IMR-90 (cell line): ENCODE measurements around the gene CAMK4. TPM values are rescaled to one million over a fixed set of nuclear protein-coding genes. Genes with fewer than 3 reads are reported as not detected.

ENCODE experiments used
- ATAC-seq: fragments of 200-7000 bp; cut with Tn5 transposase; 2 replicates; pipeline ENCODE4 v1.9.1; 2020; ENCODE audit warnings: low read depth, mild to moderate bottlenecking, moderate library complexity
- BruUV-seq: library from RNA; stranded (reverse); fragments of 400-500 nt; replicated peaks from 2 replicates; lab custom pipeline; 2021; lab: Mats Ljungman, UMichigan
- CTCF ChIA-PET: fragments of 300-600 bp; formaldehyde crosslinking; extraction: SDS; loops from one replicate; lab custom pipeline; 2021; ENCODE audit warnings: antibody characterized with exemption; lab: Yijun Ruan, JAX
- POLR2A ChIA-PET: fragments of 300-600 bp; sonication (Branson Sonifier 250); formaldehyde crosslinking; loops from one replicate; lab custom pipeline; 2022; ENCODE audit warnings: antibody characterized with exemption; ENCODE audit not compliant: unreplicated experiment; lab: Charles Lee
- DNase-seq: peaks from one replicate; pipeline ENCODE4 v3.0.0; 2013
- H2AFZ ChIP-seq: replicated peaks from 2 replicates; pipeline ENCODE3; 2013; ENCODE audit warnings: low read length, mild to moderate bottlenecking; ENCODE audit not compliant: poor library complexity
- H2AK5ac ChIP-seq: 2 replicates; pipeline ENCODE4 v1.6.1; 2013; ENCODE audit warnings: low read depth, low read length, inconsistent platforms
- H2AK9ac ChIP-seq: replicated peaks from 2 replicates; pipeline ENCODE3; 2013; ENCODE audit warnings: mild to moderate bottlenecking, low read depth, low read length, moderate library complexity; ENCODE audit not compliant: poor library complexity
- H2BK120ac ChIP-seq: 2 replicates; pipeline ENCODE4 v1.6.1; 2013; ENCODE audit warnings: low read depth, low read length, inconsistent platforms
- H2BK15ac ChIP-seq: 3 replicates; pipeline ENCODE4 v1.6.1; 2013; ENCODE audit warnings: low read depth, low read length, inconsistent platforms
- H2BK20ac ChIP-seq: 2 replicates; pipeline ENCODE4 v1.6.1; 2013; ENCODE audit warnings: low read depth, mild to moderate bottlenecking, inconsistent platforms, low read length, moderate library complexity
- H2BK5ac ChIP-seq: 2 replicates; pipeline ENCODE4 v1.6.1; 2013; ENCODE audit warnings: mild to moderate bottlenecking, low read depth, low read length, inconsistent platforms; ENCODE audit not compliant: poor library complexity, severe bottlenecking
- H3K14ac ChIP-seq: replicated peaks from 2 replicates; pipeline ENCODE4 v1.6.1; 2013; ENCODE audit warnings: low read depth, low read length, inconsistent platforms
- H3K18ac ChIP-seq: 2 replicates; pipeline ENCODE4 v1.6.1; 2013; ENCODE audit warnings: low read depth, low read length, control low read depth
- H3K23ac ChIP-seq: 2 replicates; pipeline ENCODE4 v1.6.1; 2013; ENCODE audit warnings: low read depth, low read length, inconsistent platforms
- H3K27ac ChIP-seq: 2 replicates; pipeline ENCODE4 v1.5.1; 2013; ENCODE audit warnings: mild to moderate bottlenecking, control low read depth, low read length; ENCODE audit not compliant: insufficient read depth
- H3K27me3 ChIP-seq: 2 replicates; pipeline ENCODE4 v1.6.1; 2013; ENCODE audit warnings: low read length; ENCODE audit not compliant: control insufficient read depth, insufficient read depth
- H3K36me3 ChIP-seq: 2 replicates; pipeline ENCODE4 v1.6.1; 2013; ENCODE audit warnings: low read length, mixed read lengths; ENCODE audit not compliant: control insufficient read depth, insufficient read depth
- H3K4ac ChIP-seq: 2 replicates; pipeline ENCODE4 v1.6.1; 2013; ENCODE audit warnings: low read depth, low read length, inconsistent platforms
- H3K4me1 ChIP-seq: 2 replicates; pipeline ENCODE4 v1.6.1; 2013; ENCODE audit warnings: low read length, mixed read lengths; ENCODE audit not compliant: control insufficient read depth, insufficient read depth
- H3K4me2 ChIP-seq: 2 replicates; pipeline ENCODE4 v1.6.1; 2013; ENCODE audit warnings: low read depth, mild to moderate bottlenecking, control low read depth, low read length, moderate library complexity
- H3K4me3 ChIP-seq: 2 replicates; pipeline ENCODE4 v1.5.1; 2013; ENCODE audit warnings: low read depth, mild to moderate bottlenecking, control low read depth, low read length, moderate library complexity; ENCODE audit not compliant: insufficient read depth
- H3K56ac ChIP-seq: 2 replicates; pipeline ENCODE4 v1.6.1; 2013; ENCODE audit warnings: low read length, inconsistent platforms; ENCODE audit not compliant: insufficient read depth; ENCODE audit errors: extremely low read depth
- H3K79me1 ChIP-seq, 2 experiments: 2 replicates each; pipeline ENCODE4 v1.6.1; 2013; ENCODE audit warnings: low read length in 2 of 2, inconsistent platforms in 1 of 2, low read depth in 1 of 2
- H3K9ac ChIP-seq: 2 replicates; pipeline ENCODE4 v1.6.1; 2013; ENCODE audit warnings: low read depth, low read length, control low read depth
- H3K9me1 ChIP-seq: 2 replicates; pipeline ENCODE4 v1.6.1; 2013; ENCODE audit warnings: low read length, inconsistent platforms; ENCODE audit not compliant: insufficient read depth
- H3K9me3 ChIP-seq: 2 replicates; pipeline ENCODE4 v1.6.1; 2013; ENCODE audit warnings: low read length; ENCODE audit not compliant: control insufficient read depth, insufficient read depth
- H4K20me1 ChIP-seq: 2 replicates; pipeline ENCODE4 v1.6.1; 2013; ENCODE audit warnings: low read length, inconsistent platforms; ENCODE audit not compliant: insufficient read depth
- H4K5ac ChIP-seq: 2 replicates; pipeline ENCODE4 v1.6.1; 2013; ENCODE audit warnings: mild to moderate bottlenecking, low read depth, low read length, control low read depth
- H4K8ac ChIP-seq, 2 experiments: 2 replicates each; pipeline ENCODE4 v1.6.1; 2013; ENCODE audit warnings: low read depth in 2 of 2, low read length in 2 of 2, control low read depth in 1 of 2, inconsistent platforms in 1 of 2
- H4K91ac ChIP-seq: 2 replicates; pipeline ENCODE4 v1.6.1; 2013; ENCODE audit warnings: low read depth, low read length, inconsistent platforms; ENCODE audit not compliant: insufficient read depth
- BHLHE40 ChIP-seq: fragments of 150-350 bp; IDR thresholded peaks from 2 replicates; pipeline ENCODE4 v1.6.1; 2016; ENCODE audit warnings: mild to moderate bottlenecking, low read depth, low read length
- CEBPB ChIP-seq: IDR thresholded peaks from 2 replicates; pipeline ENCODE4 v1.6.1; 2012; ENCODE audit warnings: low read depth, low read length, improper control_type of control experiment
- CHD1 ChIP-seq: IDR thresholded peaks from 2 replicates; pipeline ENCODE4 v1.6.1; 2012; ENCODE audit warnings: low read depth, low read length, improper control_type of control experiment
- FOS ChIP-seq: fragments of 150-350 bp; IDR thresholded peaks from 2 replicates; pipeline ENCODE4 v1.6.1; 2016; ENCODE audit warnings: low read depth, low read length
- MAFK ChIP-seq: IDR thresholded peaks from 2 replicates; pipeline ENCODE4 v1.6.1; 2012; ENCODE audit warnings: low read depth, low read length, improper control_type of control experiment
- MAZ ChIP-seq: IDR thresholded peaks from 2 replicates; pipeline ENCODE4 v1.6.1; 2012; ENCODE audit warnings: low read depth, mild to moderate bottlenecking, low read length, improper control_type of control experiment, moderate library complexity, borderline replicate concordance
- MXI1 ChIP-seq: IDR thresholded peaks from 2 replicates; pipeline ENCODE4 v1.6.1; 2012; ENCODE audit warnings: low read depth, mild to moderate bottlenecking, low read length, moderate library complexity, borderline replicate concordance
- NFE2L2 ChIP-seq: fragments of 150-350 bp; IDR thresholded peaks from 2 replicates; pipeline ENCODE4 v1.6.1; 2016; ENCODE audit warnings: low read depth, mild to moderate bottlenecking, low read length
- POLR2A ChIP-seq: IDR thresholded peaks from 2 replicates; pipeline ENCODE4 v1.6.1; 2012; ENCODE audit warnings: mild to moderate bottlenecking, low read depth, low read length
- RCOR1 ChIP-seq: IDR thresholded peaks from 2 replicates; pipeline ENCODE4 v1.6.1; 2012; ENCODE audit warnings: mild to moderate bottlenecking, low read length, improper control_type of control experiment; ENCODE audit not compliant: insufficient replicate concordance
- SMC3 ChIP-seq: fragments of 150-350 bp; IDR thresholded peaks from 2 replicates; pipeline ENCODE4 v1.6.1; 2016; ENCODE audit warnings: low read depth, mild to moderate bottlenecking, antibody characterized with exemption, low read length, moderate library complexity
- WGBS, 2 experiments: methylation state at CpG; one replicate each; pipeline versions ENCODE4 v1.1.5 to v1.1.7; 2013; ENCODE audit warnings: missing lambda C conversion rate in 2 of 2; ENCODE audit not compliant: insufficient read length in 1 of 2; ENCODE audit errors: extremely low coverage in 2 of 2; 5-methylcytosine and 5-hydroxymethylcytosine counted together
- dilution Hi-C: fragments of 300-500 bp; cut with HindIII; formaldehyde crosslinking; loops from one replicate; pipeline ENCODE4 v1.14.3; 2018; ENCODE audit warnings: low sequenced_read_pairs; ENCODE audit not compliant: unreplicated experiment
- in situ Hi-C: fragments of 300-500 bp; cut with MboI; formaldehyde crosslinking; loops from 3 replicates; pipeline ENCODE4 v1.14.3; 2019; ENCODE audit warnings: low sequenced_read_pairs, inconsistent platforms, mixed read lengths
- intact Hi-C: fragments of 100-400 bp; cut with micrococcal nuclease; formaldehyde crosslinking; loops from 2 replicates; pipeline ENCODE4 v1.10.0; 2022
- polyA plus RNA-seq, 3 experiments: library from polyadenylated mRNA; depleted of rRNA; stranded (reverse); fragments of >200 nt; gene quantifications; 2 replicates each; pipeline ENCODE4 v1.2.3, GENCODE V29; 2012; ENCODE audit warnings: low replicate concordance in 1 of 3
- total RNA-seq: library from RNA; depleted of rRNA; stranded (reverse); fragments of >200 nt; gene quantifications from 2 replicates; pipeline ENCODE4 v1.2.3, GENCODE V29; 2012

The CAMK4 gene
- total and polyA plus RNA-seq, 2 of the 4 experiments (the other 2 are of a cell fraction): 3.7 to 4.8 TPM

- Histone ChIP-seq H4K5ac (no peak overlapping the region), H3K9me1 (no peaks in the 10 kb centered on the region), H3K14ac (no peak overlapping the region), H2BK5ac (no peak overlapping the region), H4K8ac (no peak overlapping the region), H3K27ac (no peak overlapping the region), H3K79me1 (no peaks in the 10 kb centered on the region), H3K23ac (no peak overlapping the region), H2BK20ac (no peak overlapping the region), H3K18ac (no peak overlapping the region), H3K36me3 (no peaks in the 10 kb centered on the region), H2BK15ac (no peak overlapping the region), H3K4me3 (no peak overlapping the region), H2AFZ (no peak overlapping the region), H4K91ac (no peak overlapping the region), H3K4me2 (no peak overlapping the region), H2BK120ac (no peak overlapping the region), H3K4me1 (no peaks in the 10 kb centered on the region), H4K20me1 (no peaks in the 10 kb centered on the region), H3K4ac (no peak overlapping the region), H3K56ac (no peak overlapping the region), H3K27me3 (no peaks in the 10 kb centered on the region), H2AK5ac (no peak overlapping the region), H2AK9ac (no peak overlapping the region), H3K9ac (no peak overlapping the region), H3K9me3 (no peaks in the 10 kb centered on the region)
- no TSS peak for BruUV-seq
- no CpG with 5 or more reads among the region's 5 CpGs for WGBS, 2 experiments
- DNase-seq: no peak
- dilution Hi-C loops: no loop called here
- CTCF ChIA-PET: no interaction called here
- in situ Hi-C loops: no loop called here
- no peak for ATAC-seq
- POLR2A ChIA-PET: no interaction called here
- TF ChIP-seq CEBPB: no peak
- TF ChIP-seq MXI1: no peak
- no peak for TF ChIP-seq BHLHE40
- TF ChIP-seq FOS: no peak
- no peak for TF ChIP-seq RCOR1
- no peak for TF ChIP-seq MAZ
- TF ChIP-seq SMC3: no peak
- no peak for TF ChIP-seq MAFK
- no peak for TF ChIP-seq POLR2A
- no peak for TF ChIP-seq CHD1
- TF ChIP-seq NFE2L2: no peak
- intact Hi-C loops: no loop called here
Observed at GRCh38 chr5:111252799-111253545, 28.8 kb downstream of the CAMK4 start.
